ENCODE measurements around the gene BMF.

Gene BMF

DNA sequence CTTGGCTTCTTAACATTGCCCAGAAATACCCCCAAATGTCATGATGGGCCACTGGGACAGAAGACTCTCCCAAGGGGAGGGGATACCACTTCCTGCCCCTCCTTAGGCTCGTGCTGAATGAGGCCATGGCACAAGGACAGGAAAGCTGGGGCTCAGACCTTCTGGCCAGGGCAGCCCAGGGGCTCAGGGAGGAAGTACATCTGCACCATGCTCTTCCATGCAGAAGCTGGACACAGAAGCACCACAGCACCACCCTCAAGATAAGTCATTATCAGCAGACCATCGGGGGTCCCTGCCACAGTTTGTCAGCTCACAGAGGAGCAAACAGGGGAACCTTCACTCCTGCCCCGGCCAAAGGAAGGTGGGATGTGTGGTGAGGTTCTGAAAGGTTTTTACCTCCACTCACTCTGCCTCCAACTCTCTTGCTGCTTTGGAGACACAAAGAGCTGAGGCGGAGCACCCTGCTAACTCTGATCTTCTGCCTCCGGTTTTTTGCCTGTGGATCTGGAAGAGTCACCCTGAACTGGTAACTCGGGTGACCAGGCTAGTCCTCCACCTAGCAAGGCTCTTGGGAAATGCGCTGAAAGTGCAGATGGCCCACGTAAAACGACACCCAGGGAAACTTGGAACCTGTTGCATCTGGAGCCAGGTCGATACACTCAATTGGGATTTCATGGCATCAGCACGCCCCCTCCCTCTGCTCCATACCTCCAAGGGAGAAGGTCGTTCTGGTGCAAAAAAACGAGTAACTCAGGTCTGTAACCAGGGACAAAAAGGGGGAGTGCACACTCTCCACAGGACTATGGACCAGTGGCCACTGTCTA lies 8.3 kb downstream of the BMF start:
- Mint-ChIP-seq H3K9me3 (ENCODE audit: low read depth) (no peaks in the 10 kb centered on the region), H3K27ac (peak overlapping the region; percentile 99), H3K27me3 (no peaks in the 10 kb centered on the region), H3K4me1 (ENCODE audit: low read depth) (peaks cover 71% of the 10 kb centered on the region), H3K36me3 (no peaks in the 10 kb centered on the region), H3K4me3 (peak overlapping the region; percentile 46)

DNA sequence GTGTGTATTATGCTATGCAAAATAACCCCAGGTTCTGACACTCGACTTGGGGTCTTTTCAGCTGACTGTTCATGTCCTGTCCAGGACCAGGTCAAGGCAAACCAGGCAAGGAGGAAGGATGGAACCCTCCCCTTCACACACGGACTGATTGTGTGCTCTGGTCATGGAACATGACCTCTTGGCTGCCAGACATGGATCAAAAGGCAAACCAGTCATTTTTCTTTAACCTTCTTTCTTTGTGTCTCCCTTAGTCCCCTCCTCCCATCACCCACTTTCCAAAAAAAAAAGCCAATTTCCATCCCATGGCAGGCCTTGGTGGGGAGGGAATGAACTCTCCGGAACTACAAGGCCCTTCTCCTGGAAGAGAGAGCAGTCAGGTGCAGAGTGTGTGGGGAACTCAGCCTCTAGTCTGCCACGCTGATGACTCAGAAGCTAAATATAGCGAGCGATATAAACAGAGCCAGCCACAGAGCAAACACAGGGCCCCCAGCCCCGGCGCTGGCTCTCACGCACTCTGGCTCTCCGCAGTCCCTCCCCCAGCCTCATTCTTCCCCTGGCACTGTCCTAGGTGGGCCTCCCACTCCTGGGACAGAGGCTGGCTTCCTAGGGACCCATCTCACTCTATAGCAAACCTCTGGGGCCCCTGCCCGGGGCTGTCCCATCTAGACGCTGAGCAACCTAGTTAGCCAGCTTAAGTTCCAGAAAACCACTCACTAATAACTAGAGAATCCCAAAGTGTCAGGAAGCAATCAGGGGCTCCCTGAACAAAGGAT lies 10.0 kb downstream of the BMF start:
- H3K36me3 Mint-ChIP-seq = no peaks in the 10 kb centered on the region
- H3K4me1 Mint-ChIP-seq (ENCODE audit: low read depth) = peaks cover 64% of the 10 kb centered on the region
- H3K27me3 Mint-ChIP-seq = no peaks in the 10 kb centered on the region
- peak overlapping the region; percentile 99 for H3K27ac Mint-ChIP-seq
- H3K9me3 Mint-ChIP-seq (ENCODE audit: low read depth) = no peaks in the 10 kb centered on the region
- peak overlapping the region; percentile 84 for H3K4me3 Mint-ChIP-seq

DNA sequence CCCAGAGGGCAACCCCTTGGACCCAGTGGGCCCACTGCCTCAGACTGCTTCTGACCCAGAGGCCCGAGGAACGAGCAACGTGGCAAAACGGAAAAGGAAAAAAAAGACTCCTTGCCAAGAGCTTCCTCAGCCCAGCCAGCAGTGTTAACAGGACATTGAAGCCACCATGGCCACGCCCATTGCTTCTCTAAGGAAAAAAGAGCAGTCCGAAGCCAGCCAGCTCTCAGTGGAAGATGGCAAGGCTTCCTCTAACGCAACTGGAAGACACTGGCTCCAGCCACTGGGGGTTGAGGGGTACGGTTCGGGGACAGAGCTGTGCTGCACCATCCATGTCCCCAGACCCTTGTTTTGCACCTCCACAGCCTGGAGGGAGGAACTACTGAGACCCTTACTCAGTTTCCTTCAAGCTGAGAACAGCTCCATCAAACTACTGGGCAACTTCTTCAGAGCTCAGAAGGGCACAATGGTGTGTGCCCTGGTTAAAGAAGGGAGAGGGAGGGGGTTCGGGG lies 10.7 kb downstream of the BMF start:
- peak overlapping the region; percentile 99 for H3K27ac Mint-ChIP-seq
- H3K36me3 Mint-ChIP-seq = no peaks in the 10 kb centered on the region
- no peaks in the 10 kb centered on the region for H3K27me3 Mint-ChIP-seq
- peak overlapping the region; percentile 84 for H3K4me3 Mint-ChIP-seq
- peaks cover 64% of the 10 kb centered on the region for H3K4me1 Mint-ChIP-seq (ENCODE audit: low read depth)
- H3K9me3 Mint-ChIP-seq (ENCODE audit: low read depth) = no peaks in the 10 kb centered on the region

DNA sequence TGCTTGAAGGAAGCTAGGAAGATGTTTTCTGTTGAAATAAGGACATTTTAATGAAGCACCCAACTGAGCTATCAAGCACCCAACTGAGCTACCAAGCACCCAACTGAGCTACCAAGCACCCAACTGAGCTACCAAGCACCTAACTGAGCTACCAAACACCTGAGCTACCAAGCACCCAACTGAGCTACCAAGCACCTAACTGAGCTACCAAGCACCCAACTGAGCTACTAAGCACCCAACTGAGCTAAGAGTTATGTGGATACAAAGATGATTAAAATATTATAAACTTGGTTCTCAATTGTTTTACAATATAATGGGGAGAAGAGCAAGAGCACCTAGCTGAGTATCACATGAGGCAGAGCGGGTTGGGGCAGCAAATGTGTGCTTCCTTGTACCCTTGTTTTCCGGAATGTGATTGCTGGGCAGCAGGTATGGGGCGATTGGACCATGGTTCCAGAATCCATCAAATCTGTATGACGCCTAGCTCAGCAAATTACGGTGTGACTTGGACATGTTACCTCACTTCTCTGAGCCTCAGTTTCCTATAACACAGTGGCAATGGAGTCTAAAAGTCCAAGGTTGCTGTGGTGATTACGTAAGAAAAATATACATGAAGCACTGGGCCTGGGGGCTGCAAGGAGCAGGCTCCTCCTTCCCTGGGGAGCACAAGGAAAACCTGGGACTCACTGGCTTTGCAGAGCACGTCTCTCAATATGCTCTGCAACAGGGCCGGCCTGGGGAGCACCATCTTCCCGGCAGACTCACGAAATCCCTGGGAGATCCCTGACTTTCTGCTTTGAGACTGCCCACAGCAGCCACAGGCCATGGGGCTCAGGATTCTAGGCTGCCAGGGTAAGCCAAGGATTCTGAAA lies 11.3 kb downstream of the BMF start:
- no peaks in the 10 kb centered on the region for H3K9me3 Mint-ChIP-seq (ENCODE audit: low read depth)
- H3K4me1 Mint-ChIP-seq (ENCODE audit: low read depth) = peaks cover 64% of the 10 kb centered on the region
- H3K27ac Mint-ChIP-seq = peak overlapping the region; percentile 99
- peak overlapping the region; percentile 84 for H3K4me3 Mint-ChIP-seq
- no peaks in the 10 kb centered on the region for H3K27me3 Mint-ChIP-seq
- no peaks in the 10 kb centered on the region for H3K36me3 Mint-ChIP-seq

DNA sequence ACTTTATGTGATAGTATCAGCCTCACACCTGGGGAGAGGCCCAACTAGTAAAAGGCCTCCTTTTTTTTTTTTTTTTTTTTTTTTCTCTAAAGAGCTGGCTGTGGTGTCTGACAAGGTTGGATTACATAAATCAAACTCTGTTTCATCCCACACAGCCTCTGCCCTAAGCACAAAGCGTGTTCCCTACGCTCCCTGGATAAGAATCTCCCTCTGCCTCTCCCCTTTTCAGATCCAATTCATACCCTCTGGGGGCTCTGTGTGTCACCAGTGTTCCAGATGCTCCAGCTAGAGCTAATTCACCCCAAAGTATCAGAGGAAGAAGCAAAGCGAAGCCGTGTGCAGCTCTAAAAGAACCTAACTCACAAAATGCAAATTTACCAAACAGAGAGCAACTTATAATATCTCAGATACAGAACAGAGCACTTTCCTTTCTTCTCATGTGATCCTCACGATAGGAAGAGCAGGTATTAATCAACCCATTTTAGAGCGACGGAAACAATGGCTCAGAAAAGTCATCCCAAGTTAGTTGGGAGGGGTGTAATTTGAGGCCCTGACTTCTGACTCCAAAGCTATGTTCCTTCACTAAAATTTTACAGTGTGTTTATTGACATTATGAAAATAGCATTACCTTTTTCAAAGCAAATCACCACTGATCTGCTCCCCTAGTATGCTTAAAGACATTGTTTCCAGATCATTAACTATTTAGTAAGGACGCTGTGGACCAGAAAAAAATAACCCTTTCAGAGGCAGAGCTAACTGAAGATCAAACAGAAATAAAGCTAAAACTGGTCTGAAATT lies 12.4 kb downstream of the BMF start:
- H3K4me3 Mint-ChIP-seq = peak overlapping the region; percentile 53
- no peaks in the 10 kb centered on the region for H3K36me3 Mint-ChIP-seq
- H3K9me3 Mint-ChIP-seq (ENCODE audit: low read depth) = no peaks in the 10 kb centered on the region
- peaks cover 57% of the 10 kb centered on the region for H3K4me1 Mint-ChIP-seq (ENCODE audit: low read depth)
- peak overlapping the region; percentile 99 for H3K27ac Mint-ChIP-seq
- H3K27me3 Mint-ChIP-seq = no peaks in the 10 kb centered on the region

DNA sequence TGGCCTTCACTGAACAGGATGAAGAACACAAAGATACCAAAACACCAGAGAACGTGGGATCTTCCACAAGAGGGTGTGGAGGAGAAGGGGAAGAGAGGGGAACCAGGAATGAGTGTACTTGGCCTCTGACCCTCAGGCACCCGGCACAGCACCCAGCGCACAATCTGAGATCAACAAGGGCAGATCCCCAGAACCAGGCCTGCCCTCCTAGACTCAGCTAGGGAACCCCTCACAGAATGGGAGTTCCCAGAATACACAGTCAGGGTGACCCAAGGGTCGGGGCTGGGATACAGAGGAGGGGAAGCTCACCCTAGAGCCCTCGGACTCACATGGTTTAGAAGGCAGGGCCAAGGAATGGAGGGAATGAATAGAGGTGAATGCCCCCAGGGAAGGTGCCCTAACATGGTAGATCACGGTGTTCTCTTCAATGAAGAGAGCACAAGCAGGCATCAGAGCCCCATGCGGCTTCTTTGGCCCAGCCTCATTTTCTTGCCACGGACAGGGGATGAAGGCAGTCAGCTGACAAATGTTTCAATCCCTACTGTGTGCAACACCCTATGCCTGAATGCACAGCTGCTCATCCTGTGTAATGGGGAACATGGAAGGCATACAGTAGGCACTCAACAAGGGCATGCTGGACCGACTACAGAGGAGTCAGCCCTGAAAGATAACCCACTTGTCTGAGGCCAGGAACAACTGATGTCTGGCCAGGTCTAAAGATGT lies 13.1 kb downstream of the BMF start:
- H3K9me3 Mint-ChIP-seq (ENCODE audit: low read depth) = no peaks in the 10 kb centered on the region
- no peaks in the 10 kb centered on the region for H3K27me3 Mint-ChIP-seq
- peaks cover 50% of the 10 kb centered on the region for H3K4me1 Mint-ChIP-seq (ENCODE audit: low read depth)
- H3K4me3 Mint-ChIP-seq = peak overlapping the region; percentile 49
- H3K36me3 Mint-ChIP-seq = no peaks in the 10 kb centered on the region
- H3K27ac Mint-ChIP-seq = peak overlapping the region; percentile 99

DNA sequence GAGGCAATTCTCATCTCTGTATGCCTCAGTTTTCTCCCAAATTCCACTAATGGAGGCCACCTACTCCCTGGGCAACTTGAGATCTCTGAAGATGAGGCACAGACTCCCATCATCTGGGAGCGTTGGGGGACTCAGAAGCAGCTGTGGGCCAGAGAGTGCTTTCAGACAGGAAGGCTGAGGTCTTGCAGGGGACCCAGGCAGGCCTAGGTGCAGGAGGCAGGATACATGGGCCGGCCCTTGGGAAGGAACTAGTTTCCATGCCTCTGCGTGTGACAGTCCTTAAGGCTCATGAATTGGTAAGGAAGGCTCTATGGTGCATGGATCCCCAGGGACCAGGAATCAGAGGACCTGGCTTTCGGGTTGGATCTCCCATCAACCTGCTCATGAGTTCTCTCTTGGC lies 14.5 kb downstream of the BMF start:
- no peak overlapping the region for H3K4me3 Mint-ChIP-seq
- H3K36me3 Mint-ChIP-seq = no peaks in the 10 kb centered on the region
- no peak overlapping the region for H3K27ac Mint-ChIP-seq
- peaks cover 38% of the 10 kb centered on the region for H3K4me1 Mint-ChIP-seq (ENCODE audit: low read depth)
- H3K9me3 Mint-ChIP-seq (ENCODE audit: low read depth) = no peaks in the 10 kb centered on the region
- no peaks in the 10 kb centered on the region for H3K27me3 Mint-ChIP-seq

DNA sequence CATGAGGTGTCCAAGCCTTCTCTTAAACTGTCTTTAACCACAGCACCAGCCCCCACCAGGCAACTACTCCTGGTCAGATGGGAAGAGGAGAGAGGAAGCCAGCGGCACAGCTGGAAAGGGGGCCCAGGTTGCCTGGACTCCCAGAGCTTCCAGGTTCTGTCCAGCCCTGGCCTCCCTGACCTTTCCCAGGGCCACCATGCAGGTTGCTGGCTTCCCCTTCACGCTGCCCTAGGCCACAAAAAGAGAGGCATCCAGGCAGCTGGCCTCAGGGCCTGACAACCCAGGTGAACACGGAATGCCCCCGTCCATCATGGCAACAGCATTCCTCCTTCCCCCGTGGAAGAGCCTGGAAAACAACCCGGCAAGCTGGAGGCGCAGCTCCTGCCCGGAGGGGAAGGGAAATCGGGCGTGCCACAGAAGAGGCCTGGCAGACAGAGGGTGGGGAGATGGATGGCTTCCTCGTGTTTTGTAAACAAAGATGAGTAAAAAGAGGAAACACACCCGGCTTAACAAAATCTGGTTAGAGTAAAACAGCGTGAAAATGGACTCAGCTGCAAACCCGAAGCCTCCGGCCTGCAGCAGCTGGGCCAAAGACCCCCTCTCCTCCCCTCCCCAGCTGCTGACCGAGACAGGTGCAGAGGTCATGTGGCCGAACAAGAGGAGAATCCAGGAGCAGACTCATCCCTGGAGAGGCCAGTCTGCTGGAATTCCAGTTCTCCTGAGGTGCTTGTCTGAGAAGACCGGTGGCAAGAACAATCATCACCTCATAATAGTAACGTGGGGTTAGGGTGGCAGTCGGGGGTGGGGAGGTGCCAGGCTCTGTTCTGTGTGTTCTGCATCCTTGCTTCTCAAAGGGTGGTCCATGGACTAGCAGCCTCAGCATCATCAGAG lies 15.5 kb downstream of the BMF start:
- Mint-ChIP-seq H3K9me3 (ENCODE audit: low read depth) (no peaks in the 10 kb centered on the region), H3K27ac (no peak overlapping the region), H3K27me3 (no peaks in the 10 kb centered on the region), H3K4me1 (ENCODE audit: low read depth) (peaks cover 29% of the 10 kb centered on the region), H3K4me3 (no peak overlapping the region), H3K36me3 (no peaks in the 10 kb centered on the region)

DNA sequence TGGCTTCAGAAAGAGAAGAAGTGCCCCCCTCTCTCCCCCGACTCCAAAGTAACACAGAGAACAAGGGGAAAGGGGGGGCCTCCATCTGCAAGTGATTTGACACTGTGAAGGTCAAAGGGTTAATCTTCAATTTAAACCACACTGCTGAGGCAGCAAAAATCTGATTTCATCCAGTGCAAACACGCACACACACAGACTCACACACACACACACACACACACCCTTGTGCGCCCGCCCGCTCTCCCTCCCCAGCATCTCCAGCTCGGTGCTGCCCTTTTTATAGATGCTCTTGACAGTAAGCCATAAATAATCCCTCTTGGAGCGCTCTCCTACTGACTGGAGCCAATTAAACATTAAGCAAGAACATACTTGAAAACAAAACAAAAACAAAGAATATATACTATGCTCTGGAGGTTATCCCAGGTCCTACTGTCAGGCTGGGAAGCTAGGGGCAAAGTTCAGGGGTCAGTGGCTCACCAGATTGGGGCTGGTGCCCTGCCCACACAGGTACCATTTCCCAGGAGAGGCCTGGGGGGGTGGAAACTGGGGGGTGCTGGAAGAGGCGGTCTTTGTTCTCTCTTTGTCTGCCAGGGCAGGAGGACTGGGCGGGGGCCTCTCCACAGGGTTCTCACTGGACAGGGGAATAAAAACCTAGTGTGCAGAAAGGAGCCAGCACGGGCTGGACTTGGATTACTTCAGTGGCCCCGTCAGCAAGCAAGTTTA lies 16.3 kb downstream of the BMF start:
- no peak overlapping the region for H3K4me3 Mint-ChIP-seq
- peak overlapping the region; percentile 61 for H3K27ac Mint-ChIP-seq
- H3K9me3 Mint-ChIP-seq (ENCODE audit: low read depth) = no peaks in the 10 kb centered on the region
- H3K4me1 Mint-ChIP-seq (ENCODE audit: low read depth) = peaks cover 22% of the 10 kb centered on the region
- no peaks in the 10 kb centered on the region for H3K36me3 Mint-ChIP-seq
- no peaks in the 10 kb centered on the region for H3K27me3 Mint-ChIP-seq

DNA sequence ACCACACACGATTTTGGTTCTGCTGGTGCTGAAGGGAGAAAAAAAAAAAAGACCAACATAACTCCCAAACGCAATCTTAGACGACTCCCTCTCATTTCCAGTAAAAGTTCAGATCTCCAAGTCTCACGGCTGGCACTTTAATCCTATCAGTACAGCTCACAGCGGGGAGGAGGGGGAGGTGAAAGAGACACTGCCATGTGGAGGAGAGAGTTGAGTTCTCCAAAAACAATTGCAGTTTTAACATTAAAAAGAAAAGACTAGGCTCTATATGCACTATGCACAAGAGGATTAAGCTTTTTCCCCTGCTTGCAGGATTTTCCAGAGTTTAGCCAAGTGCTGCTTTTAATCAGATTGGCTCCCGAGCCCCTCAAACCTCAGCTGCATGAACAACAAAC lies 16.8 kb downstream of the BMF start:
- Mint-ChIP-seq H3K4me1 (ENCODE audit: low read depth) (peaks cover 18% of the 10 kb centered on the region), H3K4me3 (no peak overlapping the region), H3K36me3 (no peaks in the 10 kb centered on the region)

DNA sequence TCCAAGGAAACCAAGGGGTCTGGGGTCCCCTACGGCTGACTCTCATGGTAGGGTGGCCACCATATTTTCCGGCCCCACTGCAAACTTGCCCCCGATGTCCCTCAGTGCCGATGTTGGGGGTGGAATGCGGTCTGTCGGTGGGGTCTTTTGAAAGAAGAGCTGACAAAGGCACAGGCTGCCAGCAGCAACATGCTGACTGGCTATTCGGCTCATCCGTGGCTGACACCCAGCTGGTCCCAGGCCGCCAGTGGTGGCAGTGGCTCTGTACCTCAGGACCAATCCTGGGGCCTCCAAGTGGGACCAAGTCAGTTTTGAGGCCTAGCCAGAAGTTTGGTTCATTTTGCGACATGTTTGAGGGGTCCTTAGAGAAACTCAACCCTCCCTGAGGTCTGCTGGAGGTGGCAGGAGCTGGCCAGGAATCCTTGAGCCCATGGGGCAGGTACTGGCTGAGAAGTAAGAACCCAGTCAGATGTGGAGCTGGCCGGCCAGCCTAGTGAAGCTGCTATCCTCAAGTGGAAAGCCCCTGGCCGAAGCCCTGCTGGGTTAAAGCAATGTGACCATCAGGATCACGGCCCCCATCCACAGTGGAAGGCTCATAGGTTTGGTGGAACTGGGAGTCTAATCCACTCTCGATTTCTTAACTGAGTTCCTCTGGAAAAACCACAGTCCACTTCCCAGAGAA lies 17.8 kb downstream of the BMF start:
- Mint-ChIP-seq H3K27me3 (peaks cover 2% of the 10 kb centered on the region), H3K9me3 (ENCODE audit: low read depth) (no peaks in the 10 kb centered on the region), H3K4me3 (no peak overlapping the region), H3K36me3 (no peaks in the 10 kb centered on the region), H3K4me1 (ENCODE audit: low read depth) (peaks cover 9% of the 10 kb centered on the region), H3K27ac (no peak overlapping the region)

More for the DNA sequence above, 16.8 kb downstream of the BMF start:
- no peaks in the 10 kb centered on the region for H3K9me3 Mint-ChIP-seq (ENCODE audit: low read depth)
- peak overlapping the region; percentile 64 for H3K27ac Mint-ChIP-seq
- H3K27me3 Mint-ChIP-seq = no peaks in the 10 kb centered on the region

Measured in activated naive CD8-positive, alpha-beta T cell (primary cell).